Transverse colon (tissue), 4 donors: ENCODE results near the gene PTPRN2. TPM values are rescaled to one million over a fixed set of nuclear protein-coding genes. Genes with fewer than 3 reads are reported as not detected.
"Not testable (repeated sequence)": the region's sequence is repeated elsewhere in the genome, so short reads cannot be mapped to it uniquely, and the experiment has no call there.

Experiments used
- DNase-seq: peaks from one replicate; pipeline ENCODE4 v3.0.0-alpha.2; 2019
- H3K27ac ChIP-seq, 4 donors: fragments of 200-600 bp; sonication (generic); 2 replicates each; pipeline ENCODE4 v1.5.1; 2016 to 2018; ENCODE audit warnings: inconsistent platforms in 4 of 4
- H3K27me3 ChIP-seq: fragments of 200-600 bp; sonication (generic); 2 replicates; pipeline ENCODE4 v1.5.1; 2017; ENCODE audit warnings: inconsistent platforms
- H3K36me3 ChIP-seq, 4 donors: fragments of 200-600 bp; sonication (generic); 2 replicates each; pipeline ENCODE4 v1.5.1; 2017 to 2019; ENCODE audit warnings: inconsistent platforms in 4 of 4
- H3K4me1 ChIP-seq, 4 donors: fragments of 200-600 bp; sonication (generic); 2 replicates each; pipeline ENCODE4 v1.5.1; 2017 to 2020; ENCODE audit warnings: inconsistent platforms in 4 of 4
- H3K4me3 ChIP-seq, 4 donors: fragments of 200-600 bp; sonication (generic); 1 replicate in 1 of 4; 2 replicates in 3 of 4; pipeline versions ENCODE4 v1.5.1 to v1.6.1; 2017 to 2019; ENCODE audit warnings: inconsistent platforms in 4 of 4
- H3K9me3 ChIP-seq, 2 donors: fragments of 200-600 bp; sonication (generic); 2 replicates each; pipeline ENCODE4 v1.5.1; 2017 to 2019; ENCODE audit warnings: inconsistent platforms in 2 of 2
- CTCF ChIP-seq, 5 experiments: fragments of 200-600 bp in 3 of 5; fragments of 450-650 bp in 2 of 5; sonication (generic) in 3 of 5; IDR thresholded peaks; 1 replicate in 2 of 5; 2 replicates in 3 of 5; pipeline ENCODE4 v1.5.1; 2016 to 2017; ENCODE audit warnings: antibody characterized with exemption in 5 of 5, inconsistent platforms in 3 of 5, mild to moderate bottlenecking in 2 of 5, moderate library complexity in 1 of 5
- EP300 ChIP-seq: sonication (generic); formaldehyde crosslinking; IDR thresholded peaks from one replicate; pipeline ENCODE4 v1.6.1; 2017; ENCODE audit warnings: antibody characterized with exemption, low read depth
- POLR2A ChIP-seq: fragments of 450-650 bp; IDR thresholded peaks from one replicate; pipeline ENCODE4 v1.6.1; 2016; ENCODE audit warnings: antibody characterized with exemption, mild to moderate bottlenecking, moderate library complexity
- POLR2AphosphoS5 ChIP-seq, 3 donors: sonication (generic); formaldehyde crosslinking; IDR thresholded peaks; one replicate each; pipeline ENCODE4 v1.6.1; 2016; ENCODE audit warnings: antibody characterized with exemption in 3 of 3
- WGBS, 2 donors: methylation state at CpG; one replicate each; pipeline ENCODE4 v1.1.5; 2018; ENCODE audit warnings: low coverage in 1 of 2; 5-methylcytosine and 5-hydroxymethylcytosine counted together
- in situ Hi-C, 4 donors: fragments of 200-750 bp; cut with MboI; loops; one replicate each; pipeline versions ENCODE4 v1.15.0 to v1.15.1; 2017; ENCODE audit warnings: low sequenced_read_pairs in 3 of 4, low pct_ligation_motif_present in 1 of 4, low pct_unique_long_range_greater_than_20kb in 1 of 4
- intact Hi-C: fragments of 100-400 bp; cut with DNase I; formaldehyde crosslinking; loops from one replicate; pipeline ENCODE4 v1.15.1; 2023; ENCODE audit warnings: low total_unique reads
- total RNA-seq, 4 donors: library from RNA; depleted of rRNA; stranded (reverse); fragments of >200 nt; gene quantifications; one replicate each; pipeline ENCODE4 v1.1.0, GENCODE V29; 2016

PTPRN2 gene
- total RNA-seq, 4 donors from 2014 or later: 15.4 to 31.1 (median 21.8) TPM

GRCh38 chr7:158308001-158308400 lies 279.6 kb downstream of the PTPRN2 start:
- TF ChIP-seq POLR2A (no peak), EP300 (no peak), POLR2AphosphoS5 (IDR thresholded peaks at IDR 0.05) (no peak), CTCF (IDR thresholded peaks at IDR 0.05) (no peak)
- H3K4me3 ChIP-seq: no peak overlapping the region
- peaks cover 13 to 14% of the 10 kb centered on the region in 2 donors for H3K9me3 ChIP-seq
- H3K36me3 ChIP-seq: no peaks in the 10 kb centered on the region
- no peak for DNase-seq
- intact Hi-C loops (no loop called here), in situ Hi-C loops (no loop called here)
- no peaks in the 10 kb centered on the region for H3K4me1 ChIP-seq
- no peaks in the 10 kb centered on the region for H3K27me3 ChIP-seq
- WGBS, 2 donors: 50 to 70% methylated on average over 1 of the region's 1 CpG
- no peak overlapping the region for H3K27ac ChIP-seq

- in situ Hi-C loops, H3K36me3 ChIP-seq, H3K4me3 ChIP-seq, H3K4me1 ChIP-seq, H3K27ac ChIP-seq, intact Hi-C loops, DNase-seq, H3K27me3 ChIP-seq: not testable (repeated sequence)
- H3K9me3 ChIP-seq: peaks cover 13 to 14% of the 10 kb centered on the region in 2 donors
- WGBS, 2 donors: 84 to 100% methylated on average over 2 to 6 of the region's 6 CpGs
Observed at GRCh38 chr7:158304072-158304471, 283.6 kb downstream of the PTPRN2 start.

GRCh38 chr7:158303121-158303520 lies 284.5 kb downstream of the PTPRN2 start:
- Histone ChIP-seq H3K4me1 (no peaks in the 10 kb centered on the region), H3K4me3 (no peak overlapping the region), H3K9me3 (peaks cover 10 to 12% of the 10 kb centered on the region in 2 donors), H3K36me3 (no peaks in the 10 kb centered on the region), H3K27me3 (no peaks in the 10 kb centered on the region), H3K27ac (no peak overlapping the region)
- DNase-seq: no peak
- 86 to 90% methylated on average over 4 of the region's 4 CpGs for WGBS, 2 donors
- intact Hi-C loops: no loop called here
- in situ Hi-C loops: no loop called here
- TF ChIP-seq POLR2AphosphoS5 (IDR thresholded peaks at IDR 0.05) (no peak), POLR2A (no peak), EP300 (no peak), CTCF (IDR thresholded peaks at IDR 0.05) (no peak)

DNA sequence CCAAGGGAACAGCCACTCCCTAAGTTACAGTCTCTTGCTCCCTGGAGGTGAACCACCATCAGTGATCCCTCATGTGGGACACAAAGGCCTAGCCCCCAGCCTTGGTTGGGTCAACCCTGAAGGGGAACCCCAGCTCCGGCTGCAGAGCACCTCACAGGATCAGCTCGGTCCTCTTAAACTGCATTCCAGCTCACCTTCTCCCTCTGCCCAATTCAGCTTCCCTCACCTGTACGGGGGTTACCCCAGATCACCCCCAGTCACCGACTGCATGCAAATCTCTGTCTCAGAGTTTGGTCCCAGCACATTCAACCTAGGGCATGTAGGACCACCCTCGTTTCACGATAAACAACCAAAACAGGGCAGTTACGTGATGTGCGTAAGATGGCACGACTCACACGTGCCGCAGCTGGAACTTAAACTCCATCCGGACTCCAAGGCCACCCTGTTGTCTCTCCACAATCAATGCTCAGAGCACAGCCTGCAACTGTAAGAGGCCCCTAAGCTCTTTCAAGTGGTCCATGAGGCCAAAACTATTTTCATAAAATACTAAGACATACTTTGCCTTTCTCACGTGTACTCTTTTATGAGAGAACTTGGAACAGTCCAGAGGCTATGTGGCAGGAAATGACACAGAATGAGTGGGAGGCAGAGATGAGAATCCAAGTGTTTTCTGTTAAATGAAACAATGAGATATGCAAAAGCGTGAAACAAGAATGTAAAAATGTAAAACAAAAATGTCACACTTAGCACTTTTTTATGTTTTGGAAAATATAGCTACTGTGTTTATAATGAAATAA lies 285.2 kb downstream of the PTPRN2 start:
- Histone ChIP-seq H3K36me3 (no peaks in the 10 kb centered on the region), H3K9me3 (peaks cover 4 to 5% of the 10 kb centered on the region in 2 donors), H3K27ac (no peak overlapping the region), H3K4me1 (no peaks in the 10 kb centered on the region), H3K4me3 (no peak overlapping the region), H3K27me3 (no peaks in the 10 kb centered on the region)
- in situ Hi-C loops (no loop called here), intact Hi-C loops (no loop called here)
- WGBS, 2 donors: 60 to 88% methylated on average over 2 to 14 of the region's 14 CpGs
- TF ChIP-seq EP300 (no peak), POLR2AphosphoS5 (IDR thresholded peaks at IDR 0.05) (no peak), POLR2A (no peak), CTCF (IDR thresholded peaks at IDR 0.05) (no peak)
- no peak for DNase-seq

GRCh38 chr7:158301207-158301606 lies 286.4 kb downstream of the PTPRN2 start:
- Histone ChIP-seq H3K27ac (no peak overlapping the region), H3K4me1 (no peaks in the 10 kb centered on the region), H3K9me3 (no peaks in the 10 kb centered on the region), H3K4me3 (no peak overlapping the region), H3K36me3 (no peaks in the 10 kb centered on the region), H3K27me3 (no peaks in the 10 kb centered on the region)
- WGBS, 2 donors: 68 to 83% methylated on average over 9 to 10 of the region's 10 CpGs
- in situ Hi-C loops: no loop called here
- intact Hi-C loops: no loop called here
- no peak for DNase-seq
- no peak for TF ChIP-seq POLR2AphosphoS5 (IDR thresholded peaks at IDR 0.05)
- TF ChIP-seq CTCF (IDR thresholded peaks at IDR 0.05): no peak
- TF ChIP-seq EP300: no peak
- no peak for TF ChIP-seq POLR2A
